Measurements from ENCODE around the gene TAS2R1.

Gene TAS2R1

DNA sequence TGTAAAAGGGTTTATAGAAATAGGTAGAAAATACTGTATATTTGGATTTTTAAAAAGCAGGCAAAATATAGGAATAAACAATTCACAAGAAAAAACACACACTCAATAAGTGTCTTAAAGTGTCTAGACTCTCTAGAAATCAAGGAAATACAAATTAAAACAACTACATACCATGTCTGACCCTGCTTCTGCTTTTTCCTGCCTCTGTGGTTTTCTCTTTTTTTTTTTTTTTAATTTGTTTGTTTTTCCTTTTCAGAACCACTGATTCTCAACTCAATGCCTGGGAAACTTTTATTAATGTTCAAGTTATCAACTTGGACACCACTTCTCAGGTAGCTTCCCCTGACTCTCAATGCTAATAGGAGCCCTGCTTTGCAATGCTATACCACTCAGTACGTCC is 25.5 kb upstream of the TAS2R1 start:
- TF ChIP-seq ZFX (IDR thresholded peaks at IDR 0.05; ENCODE audit: borderline replicate concordance) (no peak), CTCF (IDR thresholded peaks at IDR 0.05) (no peak)
- H3K27ac ChIP-seq = no peak overlapping the region

DNA sequence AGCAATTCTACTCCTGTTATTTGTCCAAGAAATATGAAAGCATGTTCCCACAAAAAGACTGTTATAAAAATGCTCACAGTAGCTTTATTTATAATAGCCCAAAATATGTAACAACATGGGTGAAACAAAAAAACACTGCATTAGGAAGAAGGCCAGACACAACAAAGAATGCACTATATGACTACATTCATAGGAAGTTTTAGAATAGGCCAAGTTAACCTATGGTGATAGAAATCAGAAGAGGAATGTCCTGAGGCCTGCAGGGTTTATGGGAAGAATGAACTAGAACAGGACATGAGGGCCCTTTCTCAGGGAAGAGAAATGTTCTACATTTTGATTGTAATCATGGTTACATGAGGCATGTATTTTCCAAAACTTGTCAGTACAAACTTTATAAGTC is 24.7 kb upstream of the TAS2R1 start:
- no peak overlapping the region for H3K27ac ChIP-seq

GRCh38 chr5:9653811-9654210 is 23.7 kb upstream of the TAS2R1 start:
- no peak overlapping the region for H3K27ac ChIP-seq
- TF ChIP-seq ZFX (IDR thresholded peaks at IDR 0.05; ENCODE audit: borderline replicate concordance) = no peak
- TF ChIP-seq CTCF (IDR thresholded peaks at IDR 0.05) = no peak

More for the DNA sequence above, 24.7 kb upstream of the TAS2R1 start:
- TF ChIP-seq CTCF (IDR thresholded peaks at IDR 0.05) (no peak), ZFX (IDR thresholded peaks at IDR 0.05; ENCODE audit: borderline replicate concordance) (no peak)

DNA sequence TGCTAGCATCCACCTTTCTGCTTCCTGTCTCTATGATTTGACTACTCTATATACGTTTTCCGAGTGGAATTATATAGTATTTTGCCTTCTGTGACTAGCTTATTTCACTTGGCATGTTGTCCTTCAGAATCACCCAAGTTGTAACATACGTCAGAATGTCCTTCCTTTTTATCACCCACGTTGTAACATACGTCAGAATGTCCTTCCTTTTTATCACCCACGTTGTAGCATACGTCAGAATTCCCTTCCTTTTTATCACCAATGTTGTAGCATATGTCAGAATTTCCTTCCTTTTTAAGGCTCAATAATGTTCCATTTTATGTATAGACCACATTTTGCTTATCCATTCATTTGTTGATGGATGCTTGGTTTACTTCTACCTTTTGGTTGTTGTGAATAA is 22.9 kb upstream of the TAS2R1 start:
- H3K27ac ChIP-seq = no peak overlapping the region
- TF ChIP-seq ZFX (IDR thresholded peaks at IDR 0.05; ENCODE audit: borderline replicate concordance) (no peak), CTCF (IDR thresholded peaks at IDR 0.05) (no peak)

DNA sequence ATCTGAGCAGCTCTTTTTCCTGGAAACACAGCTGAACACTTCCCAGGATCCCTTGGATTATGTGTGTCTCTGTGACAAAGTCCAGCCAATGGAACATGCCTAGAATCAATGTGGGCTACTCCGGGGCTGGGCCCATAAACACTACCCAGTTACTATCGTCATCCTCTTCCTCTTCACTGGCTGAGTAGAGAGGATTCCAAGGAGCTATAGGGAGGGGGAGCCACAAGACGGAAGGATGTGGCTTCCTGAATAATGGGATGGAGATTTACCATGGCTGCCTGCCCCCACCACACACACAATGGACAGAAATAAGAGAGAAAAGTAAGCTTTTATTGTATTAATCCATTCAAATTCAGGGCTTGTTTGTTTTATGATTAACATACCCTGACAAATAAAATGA is 22.1 kb upstream of the TAS2R1 start:
- no peak overlapping the region for H3K27ac ChIP-seq
- TF ChIP-seq ZFX (IDR thresholded peaks at IDR 0.05; ENCODE audit: borderline replicate concordance) = no peak
- TF ChIP-seq CTCF (IDR thresholded peaks at IDR 0.05) = no peak

GRCh38 chr5:9646843-9647242 is 16.7 kb upstream of the TAS2R1 start:
- TF ChIP-seq ZFX (IDR thresholded peaks at IDR 0.05; ENCODE audit: borderline replicate concordance) (no peak), CTCF (IDR thresholded peaks at IDR 0.05) (no peak)
- no peak overlapping the region for H3K27ac ChIP-seq

- no peak overlapping the region for H3K27ac ChIP-seq
- no peak for TF ChIP-seq ZFX (IDR thresholded peaks at IDR 0.05; ENCODE audit: borderline replicate concordance)
- TF ChIP-seq CTCF (IDR thresholded peaks at IDR 0.05) = no peak
Measured at GRCh38 chr5:9644630-9645029, 14.5 kb upstream of the TAS2R1 start.

All from 22Rv1 (cell line).